GM12878 (cell line): ENCODE measurements around the gene TMBIM6. TPM values are rescaled to one million over a fixed set of nuclear protein-coding genes. Genes with fewer than 3 reads are reported as not detected.

Source experiments
- ATF7 ChIP-seq: fragments of 450-650 bp; IDR thresholded peaks from 2 replicates; pipeline ENCODE4 v1.6.1; 2016; ENCODE audit warnings: low read depth, mild to moderate bottlenecking
- CREB1 ChIP-seq: IDR thresholded peaks from 2 replicates; pipeline ENCODE4 v1.6.1; 2012; ENCODE audit warnings: low read depth, mild to moderate bottlenecking, inconsistent platforms
- EZH2 ChIP-seq: IDR thresholded peaks from 2 replicates; pipeline ENCODE4 v1.6.1; 2012; ENCODE audit warnings: low read depth, mild to moderate bottlenecking, control low read depth, inconsistent platforms, low read length, borderline replicate concordance; ENCODE audit not compliant: control insufficient read depth
- GATAD2B ChIP-seq: fragments of 450-650 bp; conservative IDR thresholded peaks from 2 replicates; pipeline ENCODE4 v1.6.1; 2017; ENCODE audit warnings: low read depth, mild to moderate bottlenecking, moderate library complexity
- IKZF2 ChIP-seq, 2 experiments: fragments of 450-650 bp; IDR thresholded peaks; 2 replicates each; pipeline ENCODE4 v1.6.1; 2017; ENCODE audit warnings: mild to moderate bottlenecking in 2 of 2, moderate library complexity in 2 of 2
- MXI1 ChIP-seq: fragments of 150-350 bp; IDR thresholded peaks from 2 replicates; pipeline ENCODE4 v1.6.1; 2011; ENCODE audit warnings: low read depth, mild to moderate bottlenecking, inconsistent platforms, low read length, improper control_type of control experiment
- NFYB ChIP-seq: IDR thresholded peaks from 2 replicates; pipeline ENCODE4 v1.6.1; 2011; ENCODE audit warnings: low read depth, mild to moderate bottlenecking, low read length, improper control_type of control experiment, moderate library complexity; ENCODE audit not compliant: insufficient read depth
- NR2F1 ChIP-seq: fragments of 450-650 bp; conservative IDR thresholded peaks from 2 replicates; pipeline ENCODE4 v1.6.1; 2017; ENCODE audit warnings: mild to moderate bottlenecking
- RFX5 ChIP-seq: IDR thresholded peaks from 2 replicates; pipeline ENCODE4 v1.6.1; 2011; ENCODE audit warnings: low read depth, low read length, improper control_type of control experiment
- SIX5 ChIP-seq: IDR thresholded peaks from 2 replicates; pipeline ENCODE4 v1.6.1; 2011; ENCODE audit warnings: mild to moderate bottlenecking, low read depth, low read length, moderate library complexity; ENCODE audit not compliant: severe bottlenecking
- SMARCA5 ChIP-seq: fragments of 450-650 bp; IDR thresholded peaks from 2 replicates; pipeline ENCODE4 v1.6.1; 2017; ENCODE audit warnings: mild to moderate bottlenecking
- polyA plus RNA-seq, 11 experiments: library from polyadenylated mRNA; depleted of rRNA in 4 of 11; unstranded in 6 of 11; stranded (reverse) in 5 of 11; fragments of >200 nt; fragmentation: Nextera tagmentation in 4 of 11; fragmentation: Illumina TruSeq in 1 of 11; extraction: Ambion mirVana in 4 of 11; extraction: Trizol in 1 of 11; gene quantifications; 1 replicate in 1 of 11; 2 replicates in 10 of 11; pipeline versions ENCODE4 v1.2.1 to v1.2.3, GENCODE V29; 2011 to 2016; ENCODE audit warnings: inconsistent platforms in 2 of 11, missing spikeins in 2 of 11, low read depth in 1 of 11
- total RNA-seq, 4 experiments: library from RNA; depleted of rRNA in 3 of 4; stranded (reverse); fragments of >200 nt in 3 of 4; fragmentation: Illumina TruSeq in 1 of 4; extraction: Trizol in 1 of 4; gene quantifications; 2 replicates each; pipeline versions ENCODE4 v1.2.1 to v1.2.3, GENCODE V29; 2013 to 2021
- TF ChIP-seq, protein P1 (sequence below): fragments of 450-650 bp; IDR thresholded peaks from 2 replicates; pipeline ENCODE4 v1.6.1; 2017; ENCODE audit warnings: low read depth, mild to moderate bottlenecking, moderate library complexity
- TF ChIP-seq, protein P2 (sequence below): fragments of 450-650 bp; conservative IDR thresholded peaks from 2 replicates; pipeline ENCODE4 v1.6.1; 2017; ENCODE audit warnings: mild to moderate bottlenecking, moderate library complexity
- TF ChIP-seq, protein P3 (sequence below): fragments of 450-650 bp; IDR thresholded peaks from 2 replicates; pipeline ENCODE4 v1.6.1; 2014; ENCODE audit warnings: mild to moderate bottlenecking
- TF ChIP-seq, protein P4 (sequence below): IDR thresholded peaks from 2 replicates; pipeline ENCODE4 v1.6.1; 2011; ENCODE audit warnings: mild to moderate bottlenecking, low read depth, low read length, moderate library complexity; ENCODE audit not compliant: insufficient replicate concordance
- TF ChIP-seq, protein P5 (sequence below): IDR thresholded peaks from 2 replicates; pipeline ENCODE4 v1.6.1; 2011; ENCODE audit warnings: borderline replicate concordance, low read depth, mild to moderate bottlenecking, moderate library complexity, mixed read lengths, low read length; ENCODE audit not compliant: insufficient read depth; ENCODE audit errors: extremely low read length

Gene TMBIM6
- total and polyA plus RNA-seq, 10 of the 15 experiments (the other 5 are each of a cell fraction or from before 2014, with no cell fraction given), result 224 to 1,192 (median 379) TPM

DNA sequence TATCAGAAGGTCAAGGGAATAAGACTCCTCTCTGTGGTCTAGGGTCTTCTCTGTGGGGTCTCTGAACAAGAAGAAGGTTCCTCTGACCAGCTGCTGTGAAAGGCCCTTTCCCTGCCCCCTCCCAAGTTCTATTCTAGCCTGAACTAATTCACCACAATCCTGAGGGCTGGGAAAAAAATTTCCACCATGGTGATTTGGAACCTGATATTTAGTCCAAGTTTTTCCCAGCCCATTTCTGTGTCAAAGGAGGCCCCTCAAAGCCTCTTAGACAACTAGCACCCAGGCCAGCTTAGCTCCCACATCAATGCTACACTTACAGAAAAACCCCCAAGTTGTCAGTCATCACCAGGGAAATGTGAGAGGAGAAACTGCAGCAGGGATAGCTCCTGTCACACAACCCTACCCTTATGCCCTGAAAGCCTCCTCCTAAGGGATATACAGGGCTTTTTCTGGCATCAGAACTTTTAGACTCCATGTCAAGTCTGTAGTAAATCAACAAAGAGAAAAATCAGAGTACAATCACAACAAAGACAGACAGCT is 38.6 kb upstream of the TMBIM6 start (continued):
- TF ChIP-seq, protein P1, sequence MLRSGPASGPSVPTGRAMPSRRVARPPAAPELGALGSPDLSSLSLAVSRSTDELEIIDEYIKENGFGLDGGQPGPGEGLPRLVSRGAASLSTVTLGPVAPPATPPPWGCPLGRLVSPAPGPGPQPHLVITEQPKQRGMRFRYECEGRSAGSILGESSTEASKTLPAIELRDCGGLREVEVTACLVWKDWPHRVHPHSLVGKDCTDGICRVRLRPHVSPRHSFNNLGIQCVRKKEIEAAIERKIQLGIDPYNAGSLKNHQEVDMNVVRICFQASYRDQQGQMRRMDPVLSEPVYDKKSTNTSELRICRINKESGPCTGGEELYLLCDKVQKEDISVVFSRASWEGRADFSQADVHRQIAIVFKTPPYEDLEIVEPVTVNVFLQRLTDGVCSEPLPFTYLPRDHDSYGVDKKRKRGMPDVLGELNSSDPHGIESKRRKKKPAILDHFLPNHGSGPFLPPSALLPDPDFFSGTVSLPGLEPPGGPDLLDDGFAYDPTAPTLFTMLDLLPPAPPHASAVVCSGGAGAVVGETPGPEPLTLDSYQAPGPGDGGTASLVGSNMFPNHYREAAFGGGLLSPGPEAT, result peak; percentile 49; the same call in 1 of the 2 replicates
- TF ChIP-seq RFX5 (no peak), MXI1 (no peak), IKZF2 (IDR thresholded peaks at IDR 0.05) (peak; percentile 16 to 46; a peak in 3 of 4 replicates), NFYB (no peak), CREB1 (no peak), ATF7 (no peak), GATAD2B (0 out of 2 replicates have a peak, but pooled peaks have one; percentile 46), NR2F1 (peak; percentile 26; the same call in 1 of the 2 replicates), SIX5 (no peak), EZH2 (no peak), SMARCA5 (no peak)
- TF ChIP-seq, protein P2, sequence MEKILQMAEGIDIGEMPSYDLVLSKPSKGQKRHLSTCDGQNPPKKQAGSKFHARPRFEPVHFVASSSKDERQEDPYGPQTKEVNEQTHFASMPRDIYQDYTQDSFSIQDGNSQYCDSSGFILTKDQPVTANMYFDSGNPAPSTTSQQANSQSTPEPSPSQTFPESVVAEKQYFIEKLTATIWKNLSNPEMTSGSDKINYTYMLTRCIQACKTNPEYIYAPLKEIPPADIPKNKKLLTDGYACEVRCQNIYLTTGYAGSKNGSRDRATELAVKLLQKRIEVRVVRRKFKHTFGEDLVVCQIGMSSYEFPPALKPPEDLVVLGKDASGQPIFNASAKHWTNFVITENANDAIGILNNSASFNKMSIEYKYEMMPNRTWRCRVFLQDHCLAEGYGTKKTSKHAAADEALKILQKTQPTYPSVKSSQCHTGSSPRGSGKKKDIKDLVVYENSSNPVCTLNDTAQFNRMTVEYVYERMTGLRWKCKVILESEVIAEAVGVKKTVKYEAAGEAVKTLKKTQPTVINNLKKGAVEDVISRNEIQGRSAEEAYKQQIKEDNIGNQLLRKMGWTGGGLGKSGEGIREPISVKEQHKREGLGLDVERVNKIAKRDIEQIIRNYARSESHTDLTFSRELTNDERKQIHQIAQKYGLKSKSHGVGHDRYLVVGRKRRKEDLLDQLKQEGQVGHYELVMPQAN, result no peak
- TF ChIP-seq, protein P3, sequence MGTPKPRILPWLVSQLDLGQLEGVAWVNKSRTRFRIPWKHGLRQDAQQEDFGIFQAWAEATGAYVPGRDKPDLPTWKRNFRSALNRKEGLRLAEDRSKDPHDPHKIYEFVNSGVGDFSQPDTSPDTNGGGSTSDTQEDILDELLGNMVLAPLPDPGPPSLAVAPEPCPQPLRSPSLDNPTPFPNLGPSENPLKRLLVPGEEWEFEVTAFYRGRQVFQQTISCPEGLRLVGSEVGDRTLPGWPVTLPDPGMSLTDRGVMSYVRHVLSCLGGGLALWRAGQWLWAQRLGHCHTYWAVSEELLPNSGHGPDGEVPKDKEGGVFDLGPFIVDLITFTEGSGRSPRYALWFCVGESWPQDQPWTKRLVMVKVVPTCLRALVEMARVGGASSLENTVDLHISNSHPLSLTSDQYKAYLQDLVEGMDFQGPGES, result no peak
- TF ChIP-seq, protein P4, sequence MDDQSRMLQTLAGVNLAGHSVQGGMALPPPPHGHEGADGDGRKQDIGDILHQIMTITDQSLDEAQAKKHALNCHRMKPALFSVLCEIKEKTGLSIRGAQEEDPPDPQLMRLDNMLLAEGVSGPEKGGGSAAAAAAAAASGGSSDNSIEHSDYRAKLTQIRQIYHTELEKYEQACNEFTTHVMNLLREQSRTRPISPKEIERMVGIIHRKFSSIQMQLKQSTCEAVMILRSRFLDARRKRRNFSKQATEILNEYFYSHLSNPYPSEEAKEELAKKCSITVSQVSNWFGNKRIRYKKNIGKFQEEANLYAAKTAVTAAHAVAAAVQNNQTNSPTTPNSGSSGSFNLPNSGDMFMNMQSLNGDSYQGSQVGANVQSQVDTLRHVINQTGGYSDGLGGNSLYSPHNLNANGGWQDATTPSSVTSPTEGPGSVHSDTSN, result peak; percentile 60
- TF ChIP-seq, protein P5, sequence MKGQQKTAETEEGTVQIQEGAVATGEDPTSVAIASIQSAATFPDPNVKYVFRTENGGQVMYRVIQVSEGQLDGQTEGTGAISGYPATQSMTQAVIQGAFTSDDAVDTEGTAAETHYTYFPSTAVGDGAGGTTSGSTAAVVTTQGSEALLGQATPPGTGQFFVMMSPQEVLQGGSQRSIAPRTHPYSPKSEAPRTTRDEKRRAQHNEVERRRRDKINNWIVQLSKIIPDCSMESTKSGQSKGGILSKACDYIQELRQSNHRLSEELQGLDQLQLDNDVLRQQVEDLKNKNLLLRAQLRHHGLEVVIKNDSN, result no peak
- TF ChIP-seq, all 136 proteins: peak for 8
